ENCODE data around the gene GGT5. TPM values are rescaled to one million over a fixed set of nuclear protein-coding genes. Genes with fewer than 3 reads are reported as not detected.

Gene GGT5
- total and polyA plus RNA-seq, 10 donors, result 9.5 to 47.2 (median 30.8) TPM

DNA sequence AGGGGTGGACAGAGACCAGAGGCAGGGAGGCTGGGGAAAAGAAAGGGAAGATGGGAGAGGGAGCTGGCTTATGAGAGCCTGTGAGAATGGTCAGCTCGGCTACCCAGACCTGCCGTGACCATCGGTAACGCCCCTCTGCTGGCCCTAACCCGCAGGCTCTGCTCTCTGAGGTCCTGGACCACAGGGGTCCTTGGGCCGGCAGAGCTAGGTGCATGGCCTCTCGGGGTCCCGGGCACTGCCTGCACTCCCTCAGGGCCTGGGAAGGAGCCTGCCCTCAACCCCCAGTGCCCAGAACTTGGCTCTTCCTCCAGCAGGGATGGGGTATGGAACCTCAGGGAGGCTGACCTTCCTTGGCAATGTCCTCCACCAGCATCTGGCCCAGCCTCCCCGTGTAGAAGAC lies 13.2 kb downstream of the GGT5 start:
- H3K4me1 ChIP-seq, result peaks cover 0 to 24% (median 7%) of the 10 kb centered on the region in 6 donors
- intact Hi-C loops (cut with DNase I; ENCODE audit: low total_unique reads), result no loop called here
- TF ChIP-seq POLR2AphosphoS5 (IDR thresholded peaks at IDR 0.05) (no peak), POLR2A (IDR thresholded peaks at IDR 0.05) (no peak)
- TF ChIP-seq, protein P1, sequence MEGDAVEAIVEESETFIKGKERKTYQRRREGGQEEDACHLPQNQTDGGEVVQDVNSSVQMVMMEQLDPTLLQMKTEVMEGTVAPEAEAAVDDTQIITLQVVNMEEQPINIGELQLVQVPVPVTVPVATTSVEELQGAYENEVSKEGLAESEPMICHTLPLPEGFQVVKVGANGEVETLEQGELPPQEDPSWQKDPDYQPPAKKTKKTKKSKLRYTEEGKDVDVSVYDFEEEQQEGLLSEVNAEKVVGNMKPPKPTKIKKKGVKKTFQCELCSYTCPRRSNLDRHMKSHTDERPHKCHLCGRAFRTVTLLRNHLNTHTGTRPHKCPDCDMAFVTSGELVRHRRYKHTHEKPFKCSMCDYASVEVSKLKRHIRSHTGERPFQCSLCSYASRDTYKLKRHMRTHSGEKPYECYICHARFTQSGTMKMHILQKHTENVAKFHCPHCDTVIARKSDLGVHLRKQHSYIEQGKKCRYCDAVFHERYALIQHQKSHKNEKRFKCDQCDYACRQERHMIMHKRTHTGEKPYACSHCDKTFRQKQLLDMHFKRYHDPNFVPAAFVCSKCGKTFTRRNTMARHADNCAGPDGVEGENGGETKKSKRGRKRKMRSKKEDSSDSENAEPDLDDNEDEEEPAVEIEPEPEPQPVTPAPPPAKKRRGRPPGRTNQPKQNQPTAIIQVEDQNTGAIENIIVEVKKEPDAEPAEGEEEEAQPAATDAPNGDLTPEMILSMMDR (IDR thresholded peaks at IDR 0.05 in 8 of 11, conservative IDR thresholded peaks at IDR 0.05 in 3 of 11), result no peak
- no peak overlapping the region for H3K4me3 ChIP-seq
- H3K36me3 ChIP-seq, result peaks cover 0 to 27% (median 0%) of the 10 kb centered on the region in 6 donors
- 90 to 96% (median 93%) methylated on average over 8 to 9 of the region's 9 CpGs for WGBS, 5 donors
- peak overlapping the region in 3 of 8 donors; percentile 38 to 69 (median 50) for H3K27ac ChIP-seq
- DNase-seq, result no peak
- H3K9me3 ChIP-seq, result no peaks in the 10 kb centered on the region
- no peaks in the 10 kb centered on the region for H3K27me3 ChIP-seq (replicated peaks in 1 of 7)

DNA sequence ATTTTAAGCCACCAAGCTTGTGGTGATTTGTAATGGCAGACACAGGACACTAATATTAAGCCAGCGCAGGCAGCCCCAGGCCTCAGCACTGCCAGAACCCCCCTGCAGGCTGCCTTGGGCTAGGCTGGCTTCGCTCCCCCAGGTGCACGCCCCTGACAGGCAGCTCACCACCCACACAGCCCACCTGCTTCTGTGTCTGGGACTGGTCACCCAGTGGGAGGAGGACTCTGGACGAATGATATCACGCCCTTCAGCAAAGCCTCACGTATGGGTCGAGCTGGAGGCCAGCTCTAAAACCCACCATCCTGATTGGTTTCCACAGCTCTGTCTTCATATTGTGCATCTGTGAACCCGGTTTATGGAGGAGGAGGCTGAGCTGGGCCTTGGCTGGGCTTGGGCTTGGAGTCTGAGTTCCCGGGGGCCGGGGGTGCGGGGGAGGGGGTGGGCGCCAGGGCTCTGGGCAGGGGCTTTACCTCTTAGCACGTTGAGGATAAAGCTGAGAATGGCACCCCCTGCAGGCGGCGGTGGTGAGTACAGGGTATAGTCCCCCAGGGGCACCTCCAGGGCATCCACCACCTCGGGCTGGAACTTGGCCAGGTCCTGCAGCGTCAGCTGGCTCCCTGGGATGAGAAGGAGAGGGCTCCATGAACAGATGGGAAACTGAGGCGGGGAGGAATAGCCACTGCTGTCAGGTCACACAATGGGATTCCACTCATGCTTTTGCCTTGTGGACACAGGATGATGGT lies 13.8 kb downstream of the GGT5 start:
- intact Hi-C loops (cut with DNase I; ENCODE audit: low total_unique reads), result no loop called here
- Histone ChIP-seq H3K27ac (peak overlapping the region in 1 of 8 donors; percentile 13), H3K4me1 (peaks cover 0 to 24% (median 7%) of the 10 kb centered on the region in 6 donors), H3K36me3 (peaks cover 0 to 33% (median 0%) of the 10 kb centered on the region in 6 donors), H3K4me3 (no peak overlapping the region), H3K9me3 (no peaks in the 10 kb centered on the region), H3K27me3 (replicated peaks in 1 of 7) (no peaks in the 10 kb centered on the region)
- WGBS, 5 donors, result 51 to 72% (median 58%) methylated on average over 17 to 18 of the region's 18 CpGs
- TF ChIP-seq, protein P1 (IDR thresholded peaks at IDR 0.05 in 8 of 11, conservative IDR thresholded peaks at IDR 0.05 in 3 of 11), result peak in 8 of 11 experiments; percentile 32 to 81 (median 60)
- no peak for TF ChIP-seq POLR2A (IDR thresholded peaks at IDR 0.05)
- no peak for TF ChIP-seq POLR2AphosphoS5 (IDR thresholded peaks at IDR 0.05)
- peak; percentile 89 for DNase-seq

DNA sequence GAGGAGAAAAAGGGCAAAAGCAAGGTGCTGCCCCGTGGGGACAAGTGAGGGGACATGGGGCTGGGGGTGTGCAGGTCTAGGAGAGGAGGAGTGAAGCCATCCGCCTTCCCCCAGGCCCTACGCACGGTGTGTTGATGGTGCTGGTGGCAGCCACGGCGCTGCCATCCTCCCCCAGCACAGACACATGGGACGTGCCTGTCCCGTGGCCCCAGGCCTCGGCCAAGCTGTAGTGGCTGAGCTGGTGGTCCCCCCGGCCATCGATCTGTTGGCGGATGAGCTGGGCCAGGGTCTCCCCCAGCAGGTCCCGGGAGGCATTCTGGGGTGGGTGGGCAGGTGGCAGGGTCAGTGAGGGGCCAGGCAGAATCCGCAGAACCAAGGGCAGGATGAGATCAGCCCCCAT lies 18.9 kb downstream of the GGT5 start:
- TF ChIP-seq POLR2A (IDR thresholded peaks at IDR 0.05) (no peak), POLR2AphosphoS5 (IDR thresholded peaks at IDR 0.05) (no peak)
- TF ChIP-seq, protein P1 (IDR thresholded peaks at IDR 0.05 in 8 of 11, conservative IDR thresholded peaks at IDR 0.05 in 3 of 11), result no peak
- Histone ChIP-seq H3K27me3 (replicated peaks in 1 of 7) (no peaks in the 10 kb centered on the region), H3K9me3 (peaks cover 0 to 16% (median 14%) of the 10 kb centered on the region in 8 donors), H3K27ac (no peak overlapping the region), H3K4me1 (peaks cover 0 to 3% (median 0%) of the 10 kb centered on the region in 6 donors), H3K4me3 (no peak overlapping the region), H3K36me3 (peaks cover 0 to 56% (median 0%) of the 10 kb centered on the region in 6 donors)
- no peak for DNase-seq
- 85 to 96% (median 95%) methylated on average over 12 to 14 of the region's 14 CpGs for WGBS, 5 donors
- intact Hi-C loops (cut with DNase I; ENCODE audit: low total_unique reads), result no loop called here

DNA sequence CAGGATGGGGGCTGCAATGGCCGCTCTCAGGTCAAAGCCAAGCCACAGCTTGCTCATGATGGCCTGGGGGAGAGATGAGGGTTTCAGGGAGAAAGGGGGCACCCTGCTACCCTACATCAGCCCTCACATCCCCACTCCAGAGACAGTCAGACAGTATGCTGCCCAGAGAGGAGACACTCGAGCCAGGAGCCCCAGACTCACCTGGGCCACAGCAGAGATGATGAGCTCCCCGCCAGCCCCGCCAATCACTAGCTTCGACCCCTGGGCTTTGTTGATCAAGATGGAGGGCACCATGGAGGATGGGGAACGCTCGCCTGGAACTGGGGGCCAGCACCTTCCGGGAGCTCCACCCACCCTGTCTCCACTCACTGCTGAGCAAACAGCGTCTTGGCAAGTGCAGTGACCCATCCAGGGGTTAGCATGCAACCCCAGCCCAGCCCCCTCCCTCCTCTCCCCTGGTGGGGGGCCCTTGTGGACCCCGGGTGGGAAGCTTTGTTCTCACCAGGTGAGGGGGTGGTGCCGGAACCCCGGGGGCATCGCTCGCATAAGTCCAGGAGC lies 19.8 kb downstream of the GGT5 start:
- Histone ChIP-seq H3K27ac (no peak overlapping the region), H3K36me3 (peaks cover 0 to 59% (median 0%) of the 10 kb centered on the region in 6 donors), H3K27me3 (replicated peaks in 1 of 7) (no peaks in the 10 kb centered on the region), H3K4me3 (no peak overlapping the region), H3K4me1 (no peaks in the 10 kb centered on the region), H3K9me3 (peaks cover 0 to 16% (median 14%) of the 10 kb centered on the region in 8 donors)
- WGBS, 5 donors, result 78 to 95% (median 87%) methylated on average over 4 to 14 of the region's 14 CpGs
- intact Hi-C loops (cut with DNase I; ENCODE audit: low total_unique reads), result no loop called here
- no peak for DNase-seq
- no peak for TF ChIP-seq POLR2A (IDR thresholded peaks at IDR 0.05)
- TF ChIP-seq, protein P1 (IDR thresholded peaks at IDR 0.05 in 8 of 11, conservative IDR thresholded peaks at IDR 0.05 in 3 of 11), result no peak
- TF ChIP-seq POLR2AphosphoS5 (IDR thresholded peaks at IDR 0.05), result no peak

Measured in spleen (tissue), 11 donors.